HUES64 (cell line): ENCODE results near the gene SEMA3D.

Source experiments
- H3K27ac ChIP-seq: 2 replicates; pipeline ENCODE4 v1.7.0; 2013; ENCODE audit warnings: low read depth, low read length, inconsistent platforms
- H3K27me3 ChIP-seq: 2 replicates; pipeline ENCODE4 v1.6.1; 2013; ENCODE audit warnings: mild to moderate bottlenecking, low read length; ENCODE audit not compliant: insufficient read depth
- H3K36me3 ChIP-seq: 2 replicates; pipeline ENCODE4 v1.6.1; 2013; ENCODE audit warnings: mild to moderate bottlenecking, low read length; ENCODE audit not compliant: insufficient read depth
- H3K4me1 ChIP-seq: 2 replicates; pipeline ENCODE4 v1.6.1; 2013; ENCODE audit warnings: mild to moderate bottlenecking, low read length, moderate library complexity; ENCODE audit not compliant: insufficient read depth
- H3K4me3 ChIP-seq: 2 replicates; pipeline ENCODE4 v1.5.1; 2013; ENCODE audit warnings: mild to moderate bottlenecking, low read length, moderate library complexity
- H3K9ac ChIP-seq: 2 replicates; pipeline ENCODE4 v1.6.1; 2013; ENCODE audit warnings: mild to moderate bottlenecking, low read depth, low read length
- H3K9me3 ChIP-seq: 2 replicates; pipeline ENCODE4 v1.6.1; 2013; ENCODE audit warnings: low read depth, low read length; ENCODE audit not compliant: insufficient read depth
- WGBS: fragments of 150-250, 120-280 bp; methylation state at CpG from one replicate; pipeline ENCODE4 v1.1.7; 2013; ENCODE audit warnings: missing lambda C conversion rate; 5-methylcytosine and 5-hydroxymethylcytosine counted together

The SEMA3D gene

DNA sequence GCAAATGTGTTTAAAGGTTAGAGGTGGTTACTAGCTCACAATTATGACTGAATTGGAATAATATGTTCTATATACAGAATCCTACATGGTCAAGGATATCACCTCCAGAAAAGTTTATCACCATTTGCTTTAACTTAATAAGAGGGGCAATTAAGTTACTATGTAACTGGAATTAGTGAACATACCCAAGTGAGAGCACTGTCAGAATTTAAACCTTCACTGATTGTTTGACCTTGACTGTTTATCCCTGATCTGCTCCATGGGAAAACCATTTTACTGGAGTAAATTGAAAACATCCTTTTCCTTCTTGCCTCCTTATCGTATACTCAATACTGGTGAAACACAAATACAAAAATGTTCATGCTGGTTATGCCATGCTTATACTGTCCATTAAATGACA is 107.4 kb downstream of the SEMA3D start:
- H3K4me1 ChIP-seq: peaks cover 6% of the 10 kb centered on the region; the same call in 1 of the 2 replicates
- H3K9ac ChIP-seq: no peak overlapping the region
- no peaks in the 10 kb centered on the region for H3K36me3 ChIP-seq
- no peaks in the 10 kb centered on the region for H3K27me3 ChIP-seq
- H3K9me3 ChIP-seq: no peaks in the 10 kb centered on the region
- H3K27ac ChIP-seq: no peak overlapping the region
- no peak overlapping the region for H3K4me3 ChIP-seq
- WGBS: 96% methylated on average over 1 of the region's 1 CpG

- no peaks in the 10 kb centered on the region for H3K9me3 ChIP-seq
- H3K27me3 ChIP-seq: no peaks in the 10 kb centered on the region
- H3K9ac ChIP-seq: no peak overlapping the region
- H3K36me3 ChIP-seq: no peaks in the 10 kb centered on the region
- no peak overlapping the region for H3K27ac ChIP-seq
- peaks cover 6% of the 10 kb centered on the region; the same call in 1 of the 2 replicates for H3K4me1 ChIP-seq
- 94% methylated on average over 3 of the region's 3 CpGs for WGBS
- H3K4me3 ChIP-seq: no peak overlapping the region
Measured at GRCh38 chr7:85078181-85078580, 108.7 kb downstream of the SEMA3D start.

DNA sequence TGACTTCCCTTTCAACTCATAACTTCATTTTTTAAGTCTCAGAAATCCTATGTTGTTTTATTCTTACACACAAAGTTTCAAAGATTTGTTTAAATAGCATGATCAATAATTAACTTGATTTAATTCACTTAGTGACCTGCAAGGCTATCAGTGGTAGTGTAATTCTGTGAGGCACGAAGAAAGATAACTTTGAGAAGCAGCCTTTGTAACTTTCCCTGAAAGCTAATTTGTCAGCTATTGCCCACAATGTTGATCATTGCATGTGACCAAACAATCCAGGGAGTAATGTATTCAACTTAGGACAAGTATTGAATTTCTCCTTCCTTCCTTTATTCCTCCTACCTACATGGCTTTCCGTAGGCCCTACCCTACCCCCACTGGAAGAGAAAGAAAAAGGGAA is 111.0 kb downstream of the SEMA3D start:
- H3K9ac ChIP-seq: no peak overlapping the region
- H3K27me3 ChIP-seq: no peaks in the 10 kb centered on the region
- H3K27ac ChIP-seq: no peak overlapping the region
- no peak overlapping the region for H3K4me3 ChIP-seq
- no peaks in the 10 kb centered on the region for H3K36me3 ChIP-seq
- 83% methylated on average over 1 of the region's 2 CpGs for WGBS
- no peaks in the 10 kb centered on the region for H3K9me3 ChIP-seq
- peaks cover 6% of the 10 kb centered on the region; the same call in 1 of the 2 replicates for H3K4me1 ChIP-seq

DNA sequence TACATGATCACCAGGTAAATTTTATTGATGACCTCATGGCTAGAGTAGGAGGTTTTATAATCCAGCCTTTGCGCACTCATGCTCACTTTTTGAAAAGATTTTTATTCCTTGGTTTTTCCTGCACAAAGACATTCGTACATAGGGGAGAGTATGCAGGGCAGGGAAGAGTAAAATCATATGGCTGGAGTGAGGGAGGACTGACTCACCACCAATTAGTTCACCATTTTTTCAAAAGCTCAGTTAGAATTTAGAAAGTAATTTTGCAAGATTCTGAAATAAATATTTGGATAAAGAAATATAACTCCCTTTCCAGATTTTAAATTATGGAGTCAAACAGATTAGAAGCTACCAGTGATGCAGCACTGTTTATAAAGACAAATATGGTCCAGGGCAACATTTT is 111.9 kb downstream of the SEMA3D start:
- WGBS: 93% methylated on average over 1 of the region's 2 CpGs
- no peak overlapping the region for H3K27ac ChIP-seq
- peaks cover 6% of the 10 kb centered on the region; the same call in 1 of the 2 replicates for H3K4me1 ChIP-seq
- no peak overlapping the region for H3K4me3 ChIP-seq
- H3K36me3 ChIP-seq: no peaks in the 10 kb centered on the region
- H3K27me3 ChIP-seq: no peaks in the 10 kb centered on the region
- no peaks in the 10 kb centered on the region for H3K9me3 ChIP-seq
- no peak overlapping the region for H3K9ac ChIP-seq

DNA sequence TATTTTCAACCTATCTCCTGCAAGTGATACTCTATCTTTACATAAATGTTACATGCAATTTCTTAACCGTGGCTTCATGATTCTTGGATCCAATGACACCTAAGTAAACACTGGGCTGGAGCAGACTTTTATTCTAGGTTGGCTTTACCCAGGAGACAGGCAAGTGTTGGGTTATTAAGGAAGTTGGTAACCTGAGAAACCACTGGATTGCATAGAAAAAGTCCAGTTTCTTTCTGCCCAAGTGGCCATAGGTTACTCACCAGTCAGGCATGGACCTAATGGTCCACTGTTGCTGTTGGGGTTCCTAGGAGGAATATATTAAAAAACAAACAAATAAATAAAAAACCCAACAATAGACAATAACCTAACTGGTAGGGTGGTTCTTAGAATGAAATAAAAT is 112.8 kb downstream of the SEMA3D start:
- H3K4me1 ChIP-seq: peaks cover 6% of the 10 kb centered on the region; the same call in 1 of the 2 replicates
- WGBS: 97% methylated on average over 1 of the region's 1 CpG

DNA sequence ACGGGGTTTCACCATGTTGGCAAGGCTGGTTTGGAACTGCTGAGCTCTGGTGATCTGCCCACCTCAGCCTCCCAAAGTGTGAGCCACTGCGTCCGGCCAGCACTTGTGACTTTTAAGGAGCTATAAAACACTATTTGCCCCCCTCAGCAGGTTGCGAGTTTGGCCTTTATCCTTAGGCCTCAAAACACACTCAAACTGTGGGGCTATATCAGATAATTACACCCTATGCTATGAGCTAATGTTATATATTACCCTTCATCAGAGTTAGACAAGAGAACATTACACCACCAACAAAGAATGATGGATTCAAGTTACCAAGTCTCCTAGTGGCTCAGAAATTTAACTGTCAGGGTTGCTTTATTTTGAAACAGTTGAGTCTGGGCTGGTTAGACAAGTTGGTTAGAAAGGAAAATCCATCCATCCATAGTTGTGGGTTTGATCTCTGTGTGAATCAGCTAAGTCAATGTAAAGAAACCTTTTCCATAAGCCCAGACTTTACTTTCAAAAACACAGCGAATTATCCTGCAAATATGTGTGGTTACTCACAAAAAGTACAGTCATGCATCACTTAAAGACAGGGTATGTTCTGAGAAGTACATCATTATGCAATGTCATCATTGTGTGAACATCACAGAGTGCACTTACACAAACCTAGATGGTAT is 115.8 kb downstream of the SEMA3D start:
- Histone ChIP-seq H3K27me3 (no peaks in the 10 kb centered on the region), H3K36me3 (no peaks in the 10 kb centered on the region), H3K4me1 (peaks cover 11% of the 10 kb centered on the region; the same call in 1 of the 2 replicates), H3K9me3 (no peaks in the 10 kb centered on the region), H3K27ac (no peak overlapping the region), H3K4me3 (no peak overlapping the region), H3K9ac (no peak overlapping the region)
- WGBS: 86% methylated on average over 5 of the region's 5 CpGs

More for the DNA sequence above, 112.8 kb downstream of the SEMA3D start:
- H3K36me3 ChIP-seq: no peaks in the 10 kb centered on the region
- no peak overlapping the region for H3K4me3 ChIP-seq
- H3K9me3 ChIP-seq: no peaks in the 10 kb centered on the region
- H3K9ac ChIP-seq: no peak overlapping the region
- no peaks in the 10 kb centered on the region for H3K27me3 ChIP-seq
- H3K27ac ChIP-seq: no peak overlapping the region

GRCh38 chr7:85068799-85069198 is 118.1 kb downstream of the SEMA3D start:
- Histone ChIP-seq H3K27ac (no peak overlapping the region), H3K36me3 (no peaks in the 10 kb centered on the region), H3K27me3 (no peaks in the 10 kb centered on the region), H3K9ac (no peak overlapping the region), H3K9me3 (no peaks in the 10 kb centered on the region), H3K4me3 (no peak overlapping the region), H3K4me1 (0 out of 2 replicates have a peak, but pooled peaks cover 10% of the 10 kb centered on the region)
- no CpG with 5 or more reads among the region's 1 CpG for WGBS

DNA sequence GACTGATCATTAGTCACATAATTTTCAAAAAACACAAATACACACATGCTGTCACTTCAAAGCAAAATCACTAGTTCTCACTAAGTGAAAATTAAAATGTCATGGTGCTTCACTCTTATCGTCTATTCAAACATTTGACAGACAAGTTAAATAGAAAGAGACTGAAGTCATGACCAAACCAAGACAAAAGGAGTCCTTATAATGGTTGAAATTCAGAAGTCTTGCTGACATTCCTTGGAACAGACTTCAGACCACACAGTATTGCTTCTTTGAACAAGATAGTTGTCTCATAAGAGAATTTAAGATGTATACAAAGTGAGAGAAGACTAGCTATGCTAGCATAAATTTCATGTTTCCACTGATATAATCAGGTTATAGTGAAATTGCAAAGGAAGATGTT is 119.5 kb downstream of the SEMA3D start:
- Histone ChIP-seq H3K4me3 (no peak overlapping the region), H3K9me3 (no peaks in the 10 kb centered on the region), H3K9ac (no peak overlapping the region), H3K27ac (no peak overlapping the region), H3K36me3 (no peaks in the 10 kb centered on the region), H3K4me1 (0 out of 2 replicates have a peak, but pooled peaks cover 10% of the 10 kb centered on the region), H3K27me3 (no peaks in the 10 kb centered on the region)
- 79% methylated on average over 1 of the region's 1 CpG for WGBS

GRCh38 chr7:85065888-85066485 is 120.9 kb downstream of the SEMA3D start:
- H3K4me1 ChIP-seq: 0 out of 2 replicates have a peak, but pooled peaks cover 10% of the 10 kb centered on the region
- no peak overlapping the region for H3K9ac ChIP-seq
- H3K27ac ChIP-seq: no peak overlapping the region
- H3K9me3 ChIP-seq: no peaks in the 10 kb centered on the region
- H3K27me3 ChIP-seq: no peaks in the 10 kb centered on the region
- H3K36me3 ChIP-seq: no peaks in the 10 kb centered on the region
- no peak overlapping the region for H3K4me3 ChIP-seq

GRCh38 chr7:85065306-85065705 is 121.5 kb downstream of the SEMA3D start:
- Histone ChIP-seq H3K27ac (no peak overlapping the region), H3K27me3 (no peaks in the 10 kb centered on the region), H3K9me3 (no peaks in the 10 kb centered on the region), H3K4me1 (0 out of 2 replicates have a peak, but pooled peaks cover 10% of the 10 kb centered on the region), H3K36me3 (no peaks in the 10 kb centered on the region), H3K4me3 (no peak overlapping the region), H3K9ac (no peak overlapping the region)
- WGBS: 98% methylated on average over 1 of the region's 1 CpG

DNA sequence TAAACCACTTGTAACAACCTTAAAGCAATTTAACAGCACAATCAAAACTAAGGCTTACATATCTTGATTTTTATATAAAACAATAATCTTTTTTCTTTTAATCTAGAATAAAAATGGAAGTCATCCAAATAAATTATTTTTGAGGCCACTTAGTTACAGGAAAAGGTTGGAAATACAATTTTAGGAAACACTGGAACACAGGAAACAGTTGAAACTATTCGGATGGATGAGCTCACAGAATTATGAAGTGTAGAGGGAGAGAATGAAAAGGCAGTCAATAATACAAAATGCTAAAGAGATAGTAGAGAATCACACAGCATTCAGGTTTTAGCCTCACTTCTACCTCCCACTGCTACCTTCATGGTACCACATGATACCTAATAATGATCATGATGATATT is 124.2 kb downstream of the SEMA3D start:
- Histone ChIP-seq H3K36me3 (no peaks in the 10 kb centered on the region), H3K4me1 (0 out of 2 replicates have a peak, but pooled peaks cover 10% of the 10 kb centered on the region), H3K27ac (no peak overlapping the region), H3K27me3 (no peaks in the 10 kb centered on the region), H3K4me3 (no peak overlapping the region), H3K9ac (no peak overlapping the region), H3K9me3 (no peaks in the 10 kb centered on the region)
- WGBS: 89% methylated on average over 1 of the region's 1 CpG
